Skeletal muscle satellite cell (primary cell): Measurements from ENCODE around the gene CIAO2A.

Source experiments
- H3K27me3 ChIP-seq: 2 replicates; pipeline ENCODE4 v1.7.0; 2013; ENCODE audit warnings: low read length; ENCODE audit not compliant: control insufficient read depth, insufficient read depth
- H3K36me3 ChIP-seq: 2 replicates; pipeline ENCODE4 v1.7.0; 2013; ENCODE audit warnings: mild to moderate bottlenecking, control low read depth, low read length; ENCODE audit not compliant: insufficient read depth
- H3K4me1 ChIP-seq: 2 replicates; pipeline ENCODE4 v1.7.0; 2013; ENCODE audit warnings: low read length; ENCODE audit not compliant: control insufficient read depth, insufficient read depth
- H3K4me2 ChIP-seq: 2 replicates; pipeline ENCODE4 v1.7.0; 2013; ENCODE audit warnings: mild to moderate bottlenecking, low read length
- H3K4me3 ChIP-seq: 2 replicates; pipeline ENCODE4 v1.7.0; 2013; ENCODE audit warnings: low read length
- H3K9ac ChIP-seq: 2 replicates; pipeline ENCODE4 v1.7.0; 2013; ENCODE audit warnings: mild to moderate bottlenecking, low read depth, low read length, moderate library complexity
- H3K9me3 ChIP-seq: replicated peaks from 2 replicates; pipeline ENCODE4 v1.7.0; 2013; ENCODE audit warnings: mild to moderate bottlenecking, control low read depth, low read length

CIAO2A gene

GRCh38 chr15:64048781-64049460, 44.7 kb downstream of the CIAO2A start:
- peaks cover 17% of the 10 kb centered on the region for H3K4me1 ChIP-seq
- no peaks in the 10 kb centered on the region for H3K36me3 ChIP-seq
- no peak overlapping the region for H3K4me2 ChIP-seq
- H3K9me3 ChIP-seq, result no peaks in the 10 kb centered on the region
- H3K9ac ChIP-seq, result no peak overlapping the region
- H3K4me3 ChIP-seq, result no peak overlapping the region
- H3K27me3 ChIP-seq, result peaks cover 15% of the 10 kb centered on the region

GRCh38 chr15:64046421-64047153, 47.1 kb downstream of the CIAO2A start, which contains the start of gene DAPK2:
Gene DAPK2, minus strand, starts transcription at chr15:64046485. Its CDS starts 6,224 bp downstream, at chr15:64040261.
- Histone ChIP-seq H3K9me3 (no peaks in the 10 kb centered on the region), H3K4me1 (peaks cover 17% of the 10 kb centered on the region), H3K36me3 (no peaks in the 10 kb centered on the region), H3K9ac (peak within 1 kb of the TSS; percentile 74), H3K4me2 (peak within 1 kb of the TSS; percentile 89), H3K27me3 (peaks cover 22% of the 10 kb centered on the region), H3K4me3 (peak within 1 kb of the TSS; percentile 75)

GRCh38 chr15:64045774-64046420, 47.7 kb downstream of the CIAO2A start:
- Histone ChIP-seq H3K9ac (peak overlapping the region; percentile 74), H3K27me3 (peaks cover 27% of the 10 kb centered on the region), H3K4me2 (peak overlapping the region; percentile 89), H3K9me3 (no peaks in the 10 kb centered on the region), H3K4me1 (peaks cover 17% of the 10 kb centered on the region), H3K4me3 (peak overlapping the region; percentile 75), H3K36me3 (no peaks in the 10 kb centered on the region)

- Histone ChIP-seq H3K4me3 (no peak overlapping the region), H3K4me2 (peak overlapping the region; percentile 89), H3K9me3 (no peaks in the 10 kb centered on the region), H3K36me3 (no peaks in the 10 kb centered on the region), H3K27me3 (peaks cover 27% of the 10 kb centered on the region), H3K9ac (no peak overlapping the region), H3K4me1 (peaks cover 17% of the 10 kb centered on the region)
These were observed 48.6 kb downstream of the CIAO2A start for GRCh38 chr15:64045101-64045435.

GRCh38 chr15:64044300-64045100, 49.1 kb downstream of the CIAO2A start:
- no peaks in the 10 kb centered on the region for H3K36me3 ChIP-seq
- peaks cover 24% of the 10 kb centered on the region for H3K27me3 ChIP-seq
- H3K4me1 ChIP-seq, result peaks cover 17% of the 10 kb centered on the region
- no peak overlapping the region for H3K4me3 ChIP-seq
- no peak overlapping the region for H3K9ac ChIP-seq
- H3K9me3 ChIP-seq, result no peaks in the 10 kb centered on the region
- H3K4me2 ChIP-seq, result no peak overlapping the region

GRCh38 chr15:64038878-64039610, 54.6 kb downstream of the CIAO2A start:
- Histone ChIP-seq H3K4me1 (no peaks in the 10 kb centered on the region), H3K27me3 (peaks cover 12% of the 10 kb centered on the region), H3K36me3 (no peaks in the 10 kb centered on the region), H3K9me3 (no peaks in the 10 kb centered on the region), H3K4me2 (no peak overlapping the region), H3K9ac (no peak overlapping the region), H3K4me3 (no peak overlapping the region)

- H3K4me2 ChIP-seq, result no peak overlapping the region
- H3K4me1 ChIP-seq, result no peaks in the 10 kb centered on the region
- H3K9ac ChIP-seq, result no peak overlapping the region
- H3K4me3 ChIP-seq, result no peak overlapping the region
- no peaks in the 10 kb centered on the region for H3K9me3 ChIP-seq
- no peaks in the 10 kb centered on the region for H3K36me3 ChIP-seq
- H3K27me3 ChIP-seq, result peaks cover 5% of the 10 kb centered on the region
These were observed 55.7 kb downstream of the CIAO2A start for GRCh38 chr15:64037966-64038365.

- no peaks in the 10 kb centered on the region for H3K4me1 ChIP-seq
- no peak overlapping the region for H3K4me2 ChIP-seq
- peaks cover 5% of the 10 kb centered on the region for H3K27me3 ChIP-seq
- H3K9me3 ChIP-seq, result no peaks in the 10 kb centered on the region
- no peak overlapping the region for H3K9ac ChIP-seq
- no peaks in the 10 kb centered on the region for H3K36me3 ChIP-seq
- no peak overlapping the region for H3K4me3 ChIP-seq
These were observed 56.5 kb downstream of the CIAO2A start for GRCh38 chr15:64037116-64037515.

GRCh38 chr15:64035525-64035924, 58.1 kb downstream of the CIAO2A start:
- H3K9me3 ChIP-seq, result no peaks in the 10 kb centered on the region
- H3K4me3 ChIP-seq, result no peak overlapping the region
- no peaks in the 10 kb centered on the region for H3K27me3 ChIP-seq
- no peak overlapping the region for H3K9ac ChIP-seq
- H3K4me2 ChIP-seq, result no peak overlapping the region
- H3K36me3 ChIP-seq, result no peaks in the 10 kb centered on the region
- H3K4me1 ChIP-seq, result no peaks in the 10 kb centered on the region

- Histone ChIP-seq H3K4me2 (no peak overlapping the region), H3K9ac (no peak overlapping the region), H3K27me3 (no peaks in the 10 kb centered on the region), H3K4me1 (no peaks in the 10 kb centered on the region), H3K4me3 (no peak overlapping the region), H3K9me3 (no peaks in the 10 kb centered on the region), H3K36me3 (no peaks in the 10 kb centered on the region)
These were observed 59.1 kb downstream of the CIAO2A start for GRCh38 chr15:64034519-64034918.
